Lower leg skin (tissue), 4 donors: ENCODE measurements around the gene C1orf52. TPM values are rescaled to one million over a fixed set of nuclear protein-coding genes. Genes with fewer than 3 reads are reported as not detected.

Source experiments
- DNase-seq, 2 donors: peaks; one replicate each; pipeline ENCODE4 v3.0.0-alpha.2; 2019; ENCODE audit warnings: low spot score in 2 of 2
- H3K4me3 ChIP-seq: fragments of 200-600 bp; sonication (generic); 2 replicates; pipeline ENCODE4 v1.5.1; 2017; ENCODE audit warnings: mild to moderate bottlenecking, low read depth; ENCODE audit not compliant: poor library complexity, severe bottlenecking
- POLR2A ChIP-seq, 2 donors: fragments of 450-650 bp; IDR thresholded peaks; one replicate each; pipeline ENCODE4 v1.6.1; 2016 to 2017; ENCODE audit warnings: antibody characterized with exemption in 2 of 2, mild to moderate bottlenecking in 1 of 2, moderate library complexity in 1 of 2
- WGBS, 2 donors: methylation state at CpG; one replicate each; pipeline ENCODE4 v1.1.5; 2018; 5-methylcytosine and 5-hydroxymethylcytosine counted together
- intact Hi-C: fragments of 100-400 bp; cut with DNase I; formaldehyde crosslinking; loops from one replicate; pipeline ENCODE4 v1.15.0; 2023; ENCODE audit warnings: low total_unique reads
- total RNA-seq, 4 donors: library from RNA; depleted of rRNA; stranded (reverse); fragments of >200 nt; gene quantifications; one replicate each; pipeline ENCODE4 v1.1.0, GENCODE V29; 2016
- TF ChIP-seq, protein P1 (sequence below), 3 donors: fragments of 450-650 bp; IDR thresholded peaks; one replicate each; pipeline ENCODE4 v1.5.1; 2016; ENCODE audit warnings: antibody characterized with exemption in 3 of 3, mild to moderate bottlenecking in 3 of 3, moderate library complexity in 2 of 3

C1orf52 gene
- total RNA-seq, 4 donors from 2014 or later = 12.4 to 27.0 (median 20.5) TPM

DNA sequence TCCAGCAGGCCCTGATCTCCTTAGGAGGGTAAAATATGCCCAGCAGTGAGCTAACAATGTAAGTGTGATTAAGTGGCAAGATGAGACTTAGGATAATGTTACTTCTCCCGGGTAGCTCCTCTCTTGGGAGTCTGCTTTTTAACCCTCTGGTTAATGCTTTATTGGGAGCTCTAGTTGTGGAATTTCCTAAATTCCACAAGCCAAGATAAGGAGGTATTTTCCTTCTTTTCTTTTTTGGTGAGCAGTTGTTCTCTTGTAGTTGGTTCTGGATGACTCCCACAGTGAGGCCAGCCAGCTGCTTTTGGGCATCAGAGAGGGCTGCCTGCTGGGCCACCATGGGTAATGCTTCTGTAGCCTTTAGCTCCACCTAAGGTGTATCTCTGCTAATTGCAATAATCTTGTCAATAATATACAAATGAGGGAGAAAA is 19.3 kb downstream of the C1orf52 start:
- TF ChIP-seq, protein P1, sequence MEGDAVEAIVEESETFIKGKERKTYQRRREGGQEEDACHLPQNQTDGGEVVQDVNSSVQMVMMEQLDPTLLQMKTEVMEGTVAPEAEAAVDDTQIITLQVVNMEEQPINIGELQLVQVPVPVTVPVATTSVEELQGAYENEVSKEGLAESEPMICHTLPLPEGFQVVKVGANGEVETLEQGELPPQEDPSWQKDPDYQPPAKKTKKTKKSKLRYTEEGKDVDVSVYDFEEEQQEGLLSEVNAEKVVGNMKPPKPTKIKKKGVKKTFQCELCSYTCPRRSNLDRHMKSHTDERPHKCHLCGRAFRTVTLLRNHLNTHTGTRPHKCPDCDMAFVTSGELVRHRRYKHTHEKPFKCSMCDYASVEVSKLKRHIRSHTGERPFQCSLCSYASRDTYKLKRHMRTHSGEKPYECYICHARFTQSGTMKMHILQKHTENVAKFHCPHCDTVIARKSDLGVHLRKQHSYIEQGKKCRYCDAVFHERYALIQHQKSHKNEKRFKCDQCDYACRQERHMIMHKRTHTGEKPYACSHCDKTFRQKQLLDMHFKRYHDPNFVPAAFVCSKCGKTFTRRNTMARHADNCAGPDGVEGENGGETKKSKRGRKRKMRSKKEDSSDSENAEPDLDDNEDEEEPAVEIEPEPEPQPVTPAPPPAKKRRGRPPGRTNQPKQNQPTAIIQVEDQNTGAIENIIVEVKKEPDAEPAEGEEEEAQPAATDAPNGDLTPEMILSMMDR (IDR thresholded peaks at IDR 0.05) = no peak
- no peak for TF ChIP-seq POLR2A (IDR thresholded peaks at IDR 0.05)
- whole genome bisulfite sequencing, 2 donors = 26 to 27% methylated on average over 1 of the region's 1 CpG
- intact Hi-C loops = loop anchor here (10.0 kb wide), 1 partner anchor 295 kb away; no protein-coding TSS in a partner anchor
- no peak for DNase-seq
- no peak overlapping the region for H3K4me3 ChIP-seq

DNA sequence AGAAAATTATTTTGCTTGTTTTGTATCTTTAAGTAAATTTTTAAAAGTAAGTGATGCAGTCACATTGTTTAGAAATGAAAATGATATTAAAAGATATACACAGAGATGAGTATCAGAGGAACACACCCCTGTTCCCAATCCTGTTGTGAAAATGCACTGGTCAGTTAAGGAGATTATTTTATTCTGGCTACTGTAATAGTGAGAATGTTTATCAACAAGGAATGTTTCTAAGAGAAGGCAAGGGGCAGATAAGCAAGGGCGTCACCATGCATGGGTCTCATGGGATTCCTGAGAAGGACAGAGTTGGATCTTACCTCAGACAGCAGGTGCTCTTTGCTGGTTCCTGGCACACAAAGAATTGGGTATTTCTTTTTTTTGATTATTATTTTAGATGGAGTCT is 21.8 kb downstream of the C1orf52 start:
- intact Hi-C loops = no loop called here
- TF ChIP-seq, protein P1 (IDR thresholded peaks at IDR 0.05) = no peak
- TF ChIP-seq POLR2A (IDR thresholded peaks at IDR 0.05) = no peak
- no peak for DNase-seq
- WGBS, 2 donors = 85 to 97% methylated on average over 1 of the region's 1 CpG
- no peak overlapping the region for H3K4me3 ChIP-seq

DNA sequence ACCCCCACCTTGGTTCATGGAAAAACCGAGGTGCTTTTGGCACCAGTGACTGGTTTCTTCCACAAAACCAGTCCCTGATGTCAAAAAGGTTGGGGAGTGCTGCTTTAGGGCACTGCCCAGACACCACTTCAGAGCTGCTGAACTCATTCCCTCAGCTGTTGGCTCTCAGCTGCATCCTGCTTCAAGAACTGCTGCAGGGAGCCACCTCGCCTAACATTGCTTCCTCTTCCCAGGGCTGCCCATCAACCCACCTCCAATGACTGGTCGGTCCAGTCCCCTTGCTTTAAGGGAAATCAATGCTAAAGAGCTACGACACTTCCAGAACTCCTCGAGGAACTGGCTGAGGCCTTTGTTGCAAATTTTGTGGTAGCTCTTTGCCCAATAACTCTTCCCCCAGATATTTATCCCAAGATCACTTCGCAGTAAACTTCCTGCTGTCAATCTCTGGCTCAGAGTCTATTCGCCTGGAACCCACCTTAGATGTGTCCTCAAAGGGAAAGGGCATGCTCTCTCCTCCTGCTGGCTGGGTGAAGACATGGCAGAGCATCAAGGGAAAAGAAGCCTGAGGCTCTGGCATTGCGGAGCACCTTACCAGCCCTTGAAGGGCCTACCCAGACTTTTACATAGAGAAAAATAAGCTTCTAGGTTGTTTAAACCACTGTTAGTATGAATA is 29.0 kb downstream of the C1orf52 start:
- no peak for DNase-seq
- no peak overlapping the region for H3K4me3 ChIP-seq
- intact Hi-C loops = no loop called here
- no peak for TF ChIP-seq POLR2A (IDR thresholded peaks at IDR 0.05)
- TF ChIP-seq, protein P1 (IDR thresholded peaks at IDR 0.05) = no peak
- 75 to 84% methylated on average over 8 of the region's 8 CpGs for WGBS, 2 donors

DNA sequence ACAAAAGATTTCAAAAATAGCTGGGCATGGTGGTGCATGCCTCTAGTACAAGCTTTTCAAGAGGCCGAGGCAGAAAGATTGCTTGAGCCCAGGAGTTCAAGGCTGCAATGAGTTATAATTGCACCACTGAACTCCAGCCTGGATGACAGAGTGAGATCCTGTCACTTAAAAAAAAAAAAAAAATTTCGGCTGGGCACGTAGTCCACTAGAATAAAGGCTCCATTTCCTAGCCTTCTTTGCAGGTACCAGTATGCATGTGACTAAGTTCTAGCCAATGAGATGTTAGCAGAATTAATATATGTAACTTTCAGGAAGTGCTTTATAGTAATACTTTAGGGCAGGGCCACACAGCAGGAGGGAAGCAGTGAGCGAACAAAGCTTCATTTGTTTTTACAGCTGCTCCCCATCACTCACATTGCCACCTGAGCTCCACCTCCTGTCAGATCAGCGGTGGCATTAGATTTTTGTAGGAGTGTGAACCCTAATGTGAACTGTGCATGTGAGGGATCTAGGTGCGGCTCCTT is 29.8 kb downstream of the C1orf52 start:
- intact Hi-C loops = no loop called here
- DNase-seq = no peak
- WGBS, 2 donors = 62 to 68% methylated on average over 6 of the region's 6 CpGs
- no peak overlapping the region for H3K4me3 ChIP-seq
- TF ChIP-seq, protein P1 (IDR thresholded peaks at IDR 0.05) = no peak
- no peak for TF ChIP-seq POLR2A (IDR thresholded peaks at IDR 0.05)

DNA sequence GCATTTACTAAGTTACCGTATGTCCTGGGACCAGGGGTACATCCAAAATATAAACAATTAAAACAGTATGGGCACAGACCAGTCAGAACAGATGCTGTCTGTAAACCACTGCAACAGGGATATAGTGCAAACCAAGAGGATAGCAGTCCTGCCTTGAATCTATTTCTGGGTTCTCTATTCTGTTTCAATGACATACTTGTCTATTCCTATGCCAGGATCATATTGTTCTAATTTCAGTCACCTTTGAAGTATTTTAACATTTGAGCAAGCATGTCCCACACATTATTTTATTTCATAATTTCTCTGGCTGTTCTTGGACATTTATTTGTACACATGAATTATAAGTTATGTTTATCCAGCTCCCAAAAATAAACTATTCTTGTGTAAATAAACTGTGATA is 30.5 kb downstream of the C1orf52 start:
- 48 to 78% methylated on average over 1 of the region's 1 CpG for WGBS, 2 donors
- DNase-seq = no peak
- H3K4me3 ChIP-seq = no peak overlapping the region
- TF ChIP-seq, protein P1 (IDR thresholded peaks at IDR 0.05) = no peak
- no peak for TF ChIP-seq POLR2A (IDR thresholded peaks at IDR 0.05)
- intact Hi-C loops = no loop called here
